ENCODE measurements around the gene BTBD10.

Gene BTBD10

DNA sequence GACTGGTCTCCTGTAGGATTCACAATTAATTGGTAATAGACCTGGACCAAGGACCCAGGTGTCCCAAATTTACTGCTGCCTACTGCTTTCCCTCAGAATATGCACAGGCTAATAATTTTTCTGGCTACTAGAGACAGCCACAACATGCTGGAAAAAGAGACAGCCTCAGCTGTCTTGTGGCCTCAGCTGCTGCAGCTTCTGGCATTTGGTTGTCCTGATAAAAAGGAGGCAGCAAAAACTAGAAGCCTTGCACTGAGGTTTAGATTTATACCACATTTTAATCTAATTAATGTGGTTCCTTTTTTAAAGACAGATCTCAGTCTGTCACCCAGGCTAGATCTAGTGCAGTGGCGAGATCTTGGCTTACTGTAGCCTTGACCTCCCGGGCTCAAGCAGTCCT, 89.8 kb downstream of the BTBD10 start:
- DNase-seq = no peak

DNA sequence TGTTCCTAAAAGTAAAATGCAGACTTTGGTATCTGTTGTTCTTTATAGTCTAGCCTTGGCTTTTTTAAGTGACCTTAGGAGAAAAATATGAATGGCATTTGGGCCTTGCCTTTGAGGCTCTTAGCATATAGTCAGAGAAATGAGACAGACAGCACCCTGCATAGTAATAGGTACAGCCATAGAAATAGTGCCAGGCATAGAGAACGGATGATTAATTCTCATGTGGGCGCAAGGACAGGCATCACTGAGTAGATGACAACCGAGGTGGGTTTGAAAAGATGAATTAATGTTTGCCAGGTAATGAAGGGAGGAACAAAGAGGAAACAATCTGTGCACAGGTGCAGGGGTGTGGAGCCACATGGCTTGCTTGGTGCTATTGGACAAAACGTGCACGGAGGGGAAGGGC, 95.0 kb downstream of the BTBD10 start:
- DNase-seq = peak; percentile 59

DNA sequence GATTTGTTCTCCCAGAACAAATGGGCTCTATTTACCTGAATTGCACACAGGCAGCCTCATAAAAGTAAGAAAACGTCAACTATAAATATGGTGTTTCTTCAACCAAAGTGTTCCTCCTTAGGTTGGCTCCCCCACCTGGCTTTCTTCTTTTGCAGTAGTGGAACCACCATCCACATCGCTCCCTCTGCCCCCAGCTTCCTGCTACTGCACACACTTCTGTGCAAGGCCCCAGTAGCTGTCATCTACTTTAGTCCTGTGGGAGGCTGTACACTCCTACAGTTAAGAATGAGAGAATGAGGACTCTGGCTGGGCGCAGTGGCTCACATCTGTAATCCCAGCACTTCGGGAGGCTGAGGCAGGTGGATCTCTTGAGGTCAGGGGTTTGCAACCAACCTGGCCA, 95.9 kb downstream of the BTBD10 start:
- DNase-seq = no peak

DNA sequence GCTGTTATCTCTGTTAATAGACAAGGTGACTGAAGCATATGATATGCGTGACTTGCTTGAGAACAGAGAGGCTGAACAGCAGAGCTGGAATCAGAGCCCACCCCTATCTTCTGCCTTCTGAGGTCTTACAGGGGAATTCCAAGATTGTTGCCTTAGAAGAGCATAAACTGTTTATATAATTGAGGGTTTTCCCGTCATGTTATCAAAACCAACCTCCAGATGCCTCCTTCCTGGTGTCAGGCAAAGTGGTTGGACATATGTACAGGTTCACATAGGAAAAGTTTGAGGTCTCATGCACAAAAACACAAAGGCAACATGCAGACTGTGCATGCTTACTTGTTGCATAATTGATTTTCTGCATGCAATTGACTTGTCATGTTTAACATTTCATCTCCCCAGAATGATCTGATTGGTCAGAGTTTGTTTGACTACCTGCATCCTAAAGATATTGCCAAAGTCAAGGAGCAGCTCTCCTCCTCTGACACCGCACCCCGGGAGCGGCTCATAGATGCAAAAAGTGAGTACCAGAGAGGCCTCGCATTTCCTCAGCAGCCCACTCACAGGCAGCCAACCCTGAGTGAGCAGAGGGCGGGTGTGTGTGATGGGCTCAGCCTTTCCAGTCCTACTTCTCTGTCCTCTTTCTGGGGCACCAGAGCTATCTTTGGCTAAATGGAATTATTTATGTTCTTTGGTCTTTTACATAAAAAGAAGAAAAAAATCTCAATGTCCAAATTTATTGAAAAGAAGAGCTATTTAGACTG, 96.6 kb downstream of the BTBD10 start:
- DNase-seq = no peak

DNA sequence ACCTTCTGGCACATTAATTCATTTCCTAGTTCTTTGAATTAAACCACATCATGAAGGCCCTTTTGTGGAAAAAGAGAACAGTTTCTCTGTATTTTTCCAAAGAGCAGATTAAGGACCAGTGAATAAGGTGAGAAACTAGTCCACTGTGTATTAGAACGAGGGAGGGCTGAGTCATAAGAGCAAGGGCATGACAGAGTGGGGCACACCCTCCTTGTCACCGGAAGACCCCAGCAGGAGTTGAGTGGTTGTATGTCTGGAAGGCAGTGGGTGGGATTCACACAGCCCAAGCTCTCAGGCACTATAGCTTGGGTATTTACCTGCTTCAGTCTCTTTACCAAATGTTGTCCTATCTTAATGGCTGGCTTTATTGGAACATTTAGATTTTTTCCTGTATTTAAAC, 98.6 kb downstream of the BTBD10 start:
- DNase-seq = no peak

DNA sequence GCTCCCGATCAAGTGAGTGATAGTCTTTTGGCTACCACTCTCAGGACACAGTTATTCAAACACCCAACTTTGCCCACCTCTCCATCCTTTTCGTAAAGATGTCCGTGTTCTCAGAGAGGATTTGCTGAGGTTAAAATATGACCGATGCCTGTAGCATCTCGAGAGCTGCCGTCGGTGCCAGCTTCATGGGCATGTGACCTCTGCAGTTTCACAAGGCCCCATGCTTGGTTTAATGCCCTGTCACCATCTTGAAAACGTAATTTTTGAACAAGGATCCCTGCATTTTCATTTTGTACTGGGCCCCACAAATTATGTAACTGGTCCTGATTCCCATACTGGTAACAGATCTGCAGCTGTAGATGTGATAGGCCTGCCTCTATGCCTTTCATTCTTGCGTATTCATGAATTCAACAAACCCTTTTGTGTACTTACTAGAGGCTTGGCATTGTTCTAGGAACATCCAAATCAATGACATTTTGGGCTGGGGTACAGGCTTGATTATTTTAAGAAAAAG, 100.4 kb downstream of the BTBD10 start:
- DNase-seq = no peak

DNA sequence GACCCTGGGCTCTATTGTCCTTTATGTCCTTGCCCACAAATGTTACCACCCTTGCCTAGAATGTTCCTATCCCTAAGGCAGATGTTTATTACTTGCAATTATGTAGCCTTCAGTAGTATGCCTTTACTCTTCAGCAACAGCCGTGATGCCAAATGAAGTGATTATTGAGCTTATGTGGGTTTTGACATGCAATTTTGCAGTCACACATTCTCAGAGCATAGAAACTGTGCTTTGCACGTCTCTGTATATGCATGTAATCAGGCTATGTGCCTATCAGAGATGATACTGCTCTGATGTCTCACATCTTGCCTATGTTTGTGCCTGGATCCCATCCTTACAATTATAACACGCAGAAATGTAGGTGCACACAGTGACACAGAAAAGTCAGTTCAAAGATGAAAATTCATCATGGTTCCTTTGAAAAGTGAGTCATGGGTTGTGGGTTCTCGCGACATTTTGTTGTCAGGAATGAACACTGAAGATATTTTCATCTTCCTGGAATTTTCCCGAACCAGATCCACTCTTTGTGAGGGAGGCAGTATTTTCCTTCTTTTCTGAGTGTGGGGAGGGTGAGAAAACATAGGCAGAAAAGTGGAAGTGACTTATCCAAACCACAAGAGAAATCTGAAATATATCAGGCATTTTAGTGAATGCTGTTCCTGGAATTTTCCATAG, 104.3 kb downstream of the BTBD10 start:
- DNase-seq = peak; percentile 83

DNA sequence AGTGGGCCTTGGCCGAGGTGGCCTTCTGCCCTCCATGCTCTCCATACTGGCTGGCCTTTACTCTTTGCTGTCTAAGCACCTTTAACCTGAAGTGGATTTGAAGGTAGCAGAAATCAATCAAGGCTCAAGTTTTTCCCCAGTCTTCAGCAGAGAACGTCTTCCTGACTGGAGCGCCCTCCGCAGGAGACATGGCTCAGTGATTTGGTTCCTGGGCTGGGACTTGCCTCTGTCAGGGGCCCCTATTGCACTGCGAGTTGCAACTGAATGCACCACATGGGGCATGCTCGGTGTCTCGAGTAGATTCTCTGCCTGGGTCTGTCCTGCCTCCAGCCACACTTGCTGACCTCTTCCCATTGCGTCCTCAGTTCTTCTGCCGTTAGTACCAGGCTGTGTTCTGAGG, 105.8 kb downstream of the BTBD10 start:
- DNase-seq = no peak

DNA sequence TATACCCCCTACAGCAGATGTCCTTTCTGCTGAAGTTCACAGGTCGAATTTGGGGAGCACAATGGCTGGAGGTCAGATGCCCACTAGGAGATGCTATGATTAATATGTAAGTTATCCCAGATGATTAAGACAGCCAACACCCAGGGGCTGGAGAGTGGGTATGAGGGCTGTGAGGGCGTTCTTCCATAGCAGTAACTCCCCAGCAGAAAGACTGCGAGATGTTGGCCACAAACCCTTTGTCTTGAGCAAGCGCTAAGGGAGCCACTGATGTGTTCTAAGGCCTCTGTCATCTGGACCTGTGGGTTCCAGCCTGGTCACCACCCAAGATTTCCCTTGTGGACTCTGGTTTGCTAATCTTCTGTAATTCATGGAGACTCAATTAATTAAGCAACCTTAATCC, 107.8 kb downstream of the BTBD10 start:
- DNase-seq = no peak

DNA sequence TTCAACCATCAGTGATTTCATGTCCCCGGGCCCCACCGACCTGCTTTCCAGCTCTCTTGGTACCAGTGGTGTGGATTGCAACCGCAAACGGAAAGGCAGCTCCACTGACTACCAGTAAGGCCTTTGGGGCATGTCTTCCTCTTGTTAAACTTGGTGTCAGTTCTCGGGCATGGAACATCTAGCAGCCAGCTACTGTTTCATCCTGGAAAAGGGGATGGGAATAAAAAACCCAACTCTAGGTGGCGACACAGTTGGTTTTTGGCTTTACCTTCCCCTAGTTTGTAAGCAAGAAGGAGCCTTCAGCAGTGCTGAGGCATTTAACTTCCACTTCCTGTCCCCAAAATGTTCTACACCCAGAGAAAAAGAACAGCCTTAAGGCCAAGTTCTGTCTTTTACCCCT, 108.7 kb downstream of the BTBD10 start:
- DNase-seq = no peak

DNA sequence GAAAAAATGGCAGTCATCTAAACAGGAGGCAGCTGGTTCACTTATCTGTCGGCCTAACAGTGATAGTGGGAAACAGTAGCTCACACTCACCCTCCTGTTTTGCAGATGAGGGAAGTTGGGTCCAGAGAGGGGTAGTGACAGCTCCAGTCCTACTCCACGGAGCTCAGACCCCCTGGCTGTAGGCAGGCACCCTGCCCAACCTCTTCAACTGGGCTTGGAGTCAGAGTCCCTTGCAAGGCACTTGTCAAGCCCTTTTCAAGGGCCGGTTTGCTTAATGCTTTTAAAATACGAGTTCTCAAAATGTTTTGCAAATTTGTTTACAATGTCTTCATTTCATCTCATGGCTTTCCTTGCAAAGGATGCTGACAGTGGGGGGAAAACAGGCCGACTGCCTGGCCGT, 110.3 kb downstream of the BTBD10 start:
- DNase-seq = no peak

DNA sequence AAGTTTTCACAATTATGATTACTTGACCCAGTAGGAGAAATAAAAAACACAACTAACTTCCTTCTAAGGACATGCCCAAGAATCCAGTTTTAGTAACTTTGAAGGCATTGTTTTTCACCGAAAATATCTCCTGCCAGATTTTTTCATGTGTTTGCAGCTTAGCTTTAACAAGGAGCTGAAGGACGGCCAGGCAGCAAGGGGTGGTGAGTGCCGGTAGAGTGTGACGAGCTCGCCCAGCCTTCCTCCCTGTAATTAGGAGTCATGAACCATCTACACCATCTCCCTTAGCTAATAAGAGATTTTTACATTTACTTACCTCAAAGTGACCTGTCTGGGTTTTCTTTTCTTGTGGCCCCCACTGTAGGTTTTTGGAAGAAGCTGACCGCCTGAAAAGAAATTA, 113.4 kb downstream of the BTBD10 start:
- DNase-seq = no peak

DNA sequence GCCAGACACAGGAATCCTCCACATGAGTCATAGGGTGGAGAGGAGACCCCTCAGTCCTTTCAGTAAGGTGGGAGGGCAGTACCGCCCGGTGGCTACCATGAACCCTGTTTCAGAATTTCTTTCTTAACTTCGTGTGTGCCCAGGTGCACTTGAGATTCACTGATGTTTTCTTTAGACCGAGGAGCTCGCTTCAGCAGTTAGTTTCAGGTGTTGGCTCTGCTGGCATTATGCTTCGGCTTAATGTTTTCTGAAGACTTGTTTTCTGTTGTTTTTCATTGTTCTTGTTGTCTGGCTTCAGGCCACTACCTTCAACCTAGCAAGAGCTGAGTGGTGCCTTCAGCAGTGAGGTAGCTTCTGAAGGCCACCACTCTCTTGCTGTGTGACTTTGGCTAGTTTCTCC, 114.0 kb downstream of the BTBD10 start:
- DNase-seq = no peak

DNA sequence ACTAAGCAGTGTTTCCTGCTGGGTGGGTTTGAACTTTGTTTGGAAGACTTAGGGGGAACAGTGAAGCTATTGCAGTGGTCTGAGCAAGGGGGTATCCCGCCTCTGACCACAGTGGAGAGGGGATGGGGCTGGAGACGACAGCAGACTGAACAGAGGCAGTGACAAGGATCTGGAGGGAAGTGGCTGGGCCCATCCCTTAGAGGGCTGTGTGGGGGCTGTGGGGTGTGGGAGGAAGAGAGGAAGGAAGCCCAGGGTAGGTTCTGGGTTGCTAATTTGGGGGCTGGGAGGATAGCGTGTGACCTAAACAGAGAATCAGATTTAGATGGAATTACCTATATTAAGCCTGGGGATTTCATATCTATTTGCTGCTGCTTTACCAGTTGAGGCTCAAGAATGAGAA, 114.7 kb downstream of the BTBD10 start:
- DNase-seq = no peak

DNA sequence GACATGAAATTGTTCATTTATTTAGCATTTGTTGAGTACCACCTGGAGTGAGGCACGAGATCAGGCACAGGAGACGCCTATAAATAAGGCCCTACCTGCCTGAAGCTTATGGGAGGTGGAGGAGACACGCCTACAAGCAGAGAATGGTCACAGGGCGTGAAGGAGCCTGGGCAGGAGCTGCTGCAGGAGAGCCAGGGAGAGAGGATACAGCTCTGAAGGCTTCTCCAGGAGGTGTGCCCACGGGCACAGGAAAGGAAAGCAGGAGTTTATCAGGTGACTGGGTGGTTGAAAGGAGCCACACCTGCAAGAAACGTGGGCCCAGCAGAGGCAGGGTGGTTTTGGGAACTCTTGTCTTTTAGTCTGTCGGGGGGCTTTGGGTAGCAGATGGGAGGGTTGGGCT, 115.1 kb downstream of the BTBD10 start:
- no peak for DNase-seq

DNA sequence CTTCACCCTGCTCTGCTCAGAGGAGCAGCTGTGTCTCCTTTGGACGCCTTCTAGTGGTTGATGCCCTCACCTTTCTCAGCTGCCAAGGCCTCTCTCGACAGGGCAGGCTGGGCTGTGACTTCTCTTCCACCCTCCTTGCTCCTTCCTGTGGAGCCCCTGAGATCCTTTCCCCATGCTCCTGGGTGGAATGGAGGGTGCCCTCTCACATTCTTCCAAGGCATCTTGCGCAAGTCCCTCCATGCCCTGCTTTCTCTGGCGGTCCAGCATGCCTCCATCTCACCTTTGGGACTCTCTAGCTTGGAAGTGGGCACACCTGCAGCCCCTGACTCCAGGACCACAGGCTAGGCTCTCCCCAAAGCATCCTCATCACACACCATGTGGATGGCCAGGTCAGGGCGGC, 116.6 kb downstream of the BTBD10 start:
- DNase-seq = no peak

DNA sequence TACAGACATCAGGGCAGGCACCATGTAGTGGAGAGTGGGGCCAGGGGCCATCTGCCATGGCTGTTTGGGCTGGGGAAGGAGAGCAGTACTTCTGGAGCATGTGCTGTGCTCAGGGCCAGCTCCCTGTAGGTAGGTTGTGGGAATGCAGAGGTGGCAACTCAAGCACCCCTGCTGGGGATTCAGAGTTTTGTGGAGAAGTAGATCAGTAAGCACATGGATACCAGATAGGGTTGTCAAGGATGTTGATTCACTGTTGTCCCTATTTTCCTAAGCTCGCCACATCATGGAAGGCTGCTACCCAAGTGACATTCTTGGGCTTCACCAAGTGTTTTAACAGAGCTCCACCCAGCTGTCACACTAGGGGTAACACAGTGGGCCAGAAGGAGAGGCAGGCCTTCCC, 118.2 kb downstream of the BTBD10 start:
- peak; percentile 8 for DNase-seq

DNA sequence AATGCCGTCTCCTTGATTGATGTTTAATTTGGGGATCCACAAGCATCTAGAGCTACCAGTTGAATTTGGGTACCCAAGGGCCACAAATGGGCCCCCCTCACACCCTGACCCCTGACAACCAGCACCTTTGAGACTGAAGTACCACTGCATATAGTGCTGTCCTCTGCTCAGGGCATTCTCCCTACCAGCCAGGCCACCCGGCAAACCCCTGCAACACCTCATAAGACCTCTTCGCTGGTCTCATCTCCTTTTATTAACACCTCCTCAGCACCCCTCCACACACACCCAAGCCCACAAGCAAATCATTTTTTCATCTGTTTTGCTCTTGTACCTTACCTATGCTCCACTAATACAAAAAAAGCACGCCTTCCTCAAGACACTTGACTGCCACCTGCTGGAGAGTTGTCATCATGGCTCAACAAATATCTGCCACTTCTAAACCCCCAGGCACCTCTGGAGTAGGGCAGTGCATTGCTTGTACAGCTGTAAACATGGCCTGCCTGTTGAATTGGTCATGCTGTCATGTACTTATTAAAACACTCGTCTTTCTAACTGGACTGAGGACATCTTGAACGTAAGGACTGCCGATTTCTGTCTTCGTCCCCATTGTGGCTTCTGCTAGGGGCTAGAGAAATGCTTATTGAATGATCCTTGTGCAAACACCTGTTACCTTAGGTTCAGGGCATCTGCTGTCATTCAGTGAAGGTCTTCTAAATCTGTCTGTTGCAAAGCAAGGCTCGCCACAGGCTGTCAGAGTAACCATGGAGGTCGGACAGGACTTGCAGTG, 118.9 kb downstream of the BTBD10 start:
- DNase-seq = peak; percentile 72

DNA sequence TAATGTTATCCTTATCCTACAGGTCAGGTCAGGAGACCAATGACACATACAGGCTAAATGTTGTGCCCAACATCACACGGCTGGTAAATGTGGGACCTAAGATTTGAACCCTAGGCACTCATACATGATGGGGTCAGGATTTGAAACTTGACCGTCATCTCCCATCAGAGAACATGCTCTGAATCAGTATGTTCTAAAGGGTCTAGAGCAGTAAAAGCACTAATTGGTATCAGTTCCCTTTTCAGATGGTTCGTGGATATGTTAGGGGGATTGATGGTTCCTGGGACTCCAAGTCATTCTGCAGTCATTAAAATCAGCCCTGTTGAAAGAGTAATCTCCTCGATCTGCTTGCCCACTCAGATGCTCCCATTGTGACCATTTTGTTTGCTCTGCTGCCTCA, 120.0 kb downstream of the BTBD10 start:
- no peak for DNase-seq

DNA sequence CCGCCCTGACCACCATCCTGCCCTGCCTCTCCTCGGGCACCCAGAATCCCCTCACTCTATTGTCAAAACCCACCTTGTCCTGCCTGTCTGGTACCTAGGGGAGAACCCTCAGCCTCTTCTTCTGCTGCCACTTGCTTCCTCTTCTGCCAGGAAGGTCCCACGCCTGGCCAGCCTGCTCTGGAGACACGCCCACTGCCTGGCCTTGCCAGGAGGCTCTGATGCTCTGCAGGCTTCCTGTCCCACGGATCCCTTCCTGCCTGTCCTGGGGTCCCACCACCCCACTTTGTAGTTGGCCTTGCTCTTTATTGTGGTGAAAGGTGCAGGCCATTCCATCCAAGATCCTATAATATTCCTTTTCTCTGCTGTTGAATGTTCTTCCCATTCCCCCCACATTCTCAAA, 122.0 kb downstream of the BTBD10 start:
- no peak for DNase-seq

DNA sequence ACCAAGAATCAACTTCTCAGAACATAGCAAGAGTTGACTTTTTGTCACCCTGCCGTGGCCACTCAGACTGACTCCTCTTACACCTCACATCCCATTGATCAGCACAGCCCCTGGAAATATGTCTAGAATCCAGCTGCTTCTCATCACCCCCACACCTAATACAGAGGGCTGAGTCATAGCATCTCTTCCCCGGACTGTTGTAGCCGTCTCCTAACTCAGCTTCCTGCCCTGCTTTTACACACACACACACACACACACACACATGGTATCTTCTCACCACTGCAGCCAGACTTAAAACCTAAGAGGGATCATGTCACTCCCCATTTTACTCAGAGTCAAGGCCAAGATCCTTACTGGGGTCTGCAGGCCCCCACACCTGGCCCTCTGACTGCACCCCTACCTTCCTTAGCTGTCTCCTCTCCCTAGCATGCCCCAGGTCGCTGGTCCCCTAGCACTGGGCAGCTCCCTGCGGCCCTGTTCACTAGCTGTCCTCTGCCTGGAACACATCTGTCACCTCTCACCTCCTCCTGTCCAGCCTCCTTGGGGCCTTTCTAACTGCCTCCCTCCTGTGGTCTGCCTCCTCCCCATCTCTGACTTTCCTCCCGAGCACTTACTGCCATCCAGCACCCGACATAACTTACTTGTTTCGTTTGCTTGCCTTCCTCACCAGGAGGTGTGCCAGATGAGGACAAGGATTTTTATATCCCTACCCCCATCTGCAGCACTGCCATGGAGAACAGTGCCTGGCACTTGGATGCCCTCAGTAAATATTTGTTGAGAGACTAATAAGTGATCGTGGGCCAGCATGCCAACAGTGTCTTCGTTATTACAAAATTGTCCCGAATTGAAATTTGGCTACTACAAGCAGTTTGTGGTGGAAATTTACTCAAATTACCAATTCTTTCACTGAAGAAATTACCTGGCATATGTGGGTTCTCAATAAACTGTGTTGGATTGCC, 123.5 kb downstream of the BTBD10 start:
- DNase-seq = peak; percentile 97

DNA sequence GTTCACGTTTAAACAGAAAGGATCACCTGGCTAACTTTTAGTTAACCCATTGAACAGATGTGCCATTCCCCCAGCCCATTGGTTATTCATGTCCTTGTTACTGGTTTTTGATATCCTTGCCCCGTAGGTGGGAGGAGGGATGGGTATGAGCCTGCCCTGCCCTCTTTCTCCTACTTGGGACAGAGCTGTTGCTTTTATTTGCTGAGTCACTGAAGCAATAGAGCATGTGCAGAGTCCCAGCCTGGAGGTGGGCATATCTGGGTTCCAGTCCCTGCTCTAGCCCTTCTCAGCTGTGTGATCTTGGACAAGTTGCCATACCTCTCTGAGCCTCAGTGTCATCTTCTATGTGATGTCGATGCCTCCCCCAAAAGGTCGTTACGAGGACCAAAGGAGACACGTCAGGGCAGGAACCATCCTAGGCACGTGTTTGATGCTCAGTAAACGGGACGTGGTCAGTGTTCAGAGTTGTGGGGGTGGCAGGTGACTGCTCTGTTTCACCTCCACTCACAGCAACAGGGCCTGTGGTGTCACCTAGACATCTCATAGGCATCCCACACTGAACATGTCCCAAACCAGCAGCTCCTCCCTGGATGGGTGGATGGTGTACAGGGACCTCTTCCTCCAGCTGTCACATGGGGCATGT, 124.5 kb downstream of the BTBD10 start:
- peak; percentile 51 for DNase-seq

All from fibroblast of skin of right biceps (primary cell).